Osteoblast (primary cell): Measurements from ENCODE around the gene FUT3. TPM values are rescaled to one million over a fixed set of nuclear protein-coding genes. Genes with fewer than 3 reads are reported as not detected.
A peak's percentile ranks its signal among the peaks of the same experiment; 100 is the strongest.

Source experiments
- DNase-seq: peaks from one replicate; pipeline ENCODE4 v3.0.0; 2011; ENCODE audit warnings: low spot score, mixed read lengths; ENCODE audit not compliant: insufficient read length; ENCODE audit errors: missing footprints
- H2AFZ ChIP-seq: 2 replicates; pipeline ENCODE4 v1.6.0; 2011; ENCODE audit warnings: mild to moderate bottlenecking, low read length
- H3K27ac ChIP-seq: 2 replicates; pipeline ENCODE4 v1.5.1; 2011; ENCODE audit warnings: mild to moderate bottlenecking, low read depth, low read length, moderate library complexity
- H3K27me3 ChIP-seq: 2 replicates; pipeline ENCODE4 v1.6.0; 2012; ENCODE audit warnings: mild to moderate bottlenecking, control low read depth, inconsistent platforms, low read length, moderate library complexity; ENCODE audit not compliant: insufficient read depth
- H3K36me3 ChIP-seq: 2 replicates; pipeline ENCODE4 v1.5.1; 2011; ENCODE audit warnings: mild to moderate bottlenecking, low read length, control low read depth, moderate library complexity; ENCODE audit not compliant: insufficient read depth
- H3K4me1 ChIP-seq: 2 replicates; pipeline ENCODE4 v1.5.1; 2011; ENCODE audit warnings: mild to moderate bottlenecking, low read length, control low read depth, moderate library complexity; ENCODE audit not compliant: insufficient read depth
- H3K4me2 ChIP-seq: 2 replicates; pipeline ENCODE4 v1.6.0; 2011; ENCODE audit warnings: mild to moderate bottlenecking, low read length; ENCODE audit not compliant: insufficient read depth
- H3K4me3 ChIP-seq: fragments of 200-600 bp; sonication (generic); 3 replicates; pipeline ENCODE4 v1.5.1; 2012; ENCODE audit warnings: mild to moderate bottlenecking, low read length, inconsistent platforms; ENCODE audit not compliant: insufficient read depth
- H3K79me2 ChIP-seq: 2 replicates; pipeline ENCODE4 v1.6.0; 2012; ENCODE audit warnings: mild to moderate bottlenecking, low read length, control low read depth, inconsistent platforms; ENCODE audit not compliant: insufficient read depth
- H3K9me3 ChIP-seq: 2 replicates; pipeline ENCODE4 v1.5.1; 2011; ENCODE audit warnings: low read depth, low read length, control low read depth
- H4K20me1 ChIP-seq: 2 replicates; pipeline ENCODE4 v1.6.0; 2012; ENCODE audit warnings: mild to moderate bottlenecking, low read length, control low read depth; ENCODE audit not compliant: insufficient read depth
- CTCF ChIP-seq: IDR thresholded peaks from 2 replicates; pipeline ENCODE4 v1.5.1; 2011; ENCODE audit warnings: mild to moderate bottlenecking, low read depth, low read length, moderate library complexity; ENCODE audit errors: extremely low read depth
- total RNA-seq: library from RNA; depleted of rRNA; stranded (reverse); fragments of >200 nt; gene quantifications from 2 replicates; pipeline ENCODE4 v1.2.3, GENCODE V29; 2012

The FUT3 gene
- total RNA-seq, 1 donor: not detected

GRCh38 chr19:5867201-5868136 lies 16.2 kb upstream of the FUT3 start:
- Histone ChIP-seq H3K79me2 (no peaks in the 10 kb centered on the region), H2AFZ (no peak overlapping the region), H3K4me2 (no peak overlapping the region), H3K27ac (no peak overlapping the region), H3K4me3 (no peak overlapping the region), H3K36me3 (no peaks in the 10 kb centered on the region), H3K9me3 (no peaks in the 10 kb centered on the region), H3K4me1 (no peaks in the 10 kb centered on the region), H3K27me3 (peaks cover 3% of the 10 kb centered on the region), H4K20me1 (no peaks in the 10 kb centered on the region)
- TF ChIP-seq CTCF: no peak
- peak; percentile 39 for DNase-seq

GRCh38 chr19:5865772-5866171 lies 14.5 kb upstream of the FUT3 start:
- no peak for TF ChIP-seq CTCF
- H3K79me2 ChIP-seq: no peaks in the 10 kb centered on the region
- peaks cover 1% of the 10 kb centered on the region for H3K27me3 ChIP-seq
- DNase-seq: peak; percentile 30
- no peak overlapping the region for H3K4me3 ChIP-seq
- no peaks in the 10 kb centered on the region for H3K36me3 ChIP-seq
- no peak overlapping the region for H3K27ac ChIP-seq
- H4K20me1 ChIP-seq: no peaks in the 10 kb centered on the region
- H2AFZ ChIP-seq: no peak overlapping the region
- no peak overlapping the region for H3K4me2 ChIP-seq
- H3K9me3 ChIP-seq: no peaks in the 10 kb centered on the region
- H3K4me1 ChIP-seq: no peaks in the 10 kb centered on the region

GRCh38 chr19:5864725-5865486 lies 13.7 kb upstream of the FUT3 start:
- Histone ChIP-seq H3K4me3 (no peak overlapping the region), H3K36me3 (no peaks in the 10 kb centered on the region), H3K4me2 (no peak overlapping the region), H3K79me2 (no peaks in the 10 kb centered on the region), H3K9me3 (no peaks in the 10 kb centered on the region), H3K27me3 (no peaks in the 10 kb centered on the region), H3K4me1 (no peaks in the 10 kb centered on the region), H2AFZ (no peak overlapping the region), H3K27ac (no peak overlapping the region), H4K20me1 (no peaks in the 10 kb centered on the region)
- peak; percentile 27 for DNase-seq
- TF ChIP-seq CTCF: peak; percentile 8
